Measurements from ENCODE around the gene FAM240A.

Gene FAM240A

GRCh38 chr3:46673151-46674030 lies 61.1 kb downstream of the FAM240A start:
- DNase-seq (ENCODE audit: low read depth in 4 of 4, low spot score in 1 of 4), result no peak

GRCh38 chr3:46674031-46674845 lies 61.9 kb downstream of the FAM240A start:
- DNase-seq (ENCODE audit: low read depth in 4 of 4, low spot score in 1 of 4), result no peak

- no peak for DNase-seq (ENCODE audit: low read depth in 4 of 4, low spot score in 1 of 4)
These were observed 63.1 kb downstream of the FAM240A start for GRCh38 chr3:46675426-46675825.

All from stimulated activated CD4-positive, alpha-beta T cell treated with anti-CD3 and anti-CD28 coated beads, Interleukin-1b, Interleukin-23, amount 100 ng/mL, for 24 hours (primary cell).